H1 (cell line): ENCODE results near the gene SUMF1. TPM values are rescaled to one million over a fixed set of nuclear protein-coding genes. Genes with fewer than 3 reads are reported as not detected.

Experiments
- CTCF ChIA-PET: fragments of 300-600 bp; sonication (Branson Sonifier 250); formaldehyde crosslinking; loops from one replicate; lab custom pipeline; 2021; ENCODE audit not compliant: partially characterized antibody; lab: Charles Lee
- POLR2A ChIA-PET: fragments of 300-600 bp; sonication (Branson Sonifier 250); formaldehyde crosslinking; loops from one replicate; lab custom pipeline; 2021; ENCODE audit warnings: inconsistent platforms; ENCODE audit not compliant: partially characterized antibody; lab: Charles Lee
- DNase-seq, 2 experiments: peaks; one replicate each; pipeline versions ENCODE4 v3.0.0 to v3.0.0-alpha.2; 2010 to 2022; ENCODE audit warnings: low spot score in 2 of 2, low read depth in 1 of 2, mixed read lengths in 1 of 2
- FAIRE-seq: peaks from 2 replicates; lab custom pipeline; 2011; peaks lifted over from hg19 to GRCh38; lab: Jason Lieb, UNC
- H2AFZ ChIP-seq: 2 replicates; pipeline ENCODE4 v1.8.1; 2012; ENCODE audit warnings: low read length, inconsistent platforms
- H2AK5ac ChIP-seq: 2 replicates; pipeline ENCODE4 v1.6.1; 2013; ENCODE audit warnings: low read depth, low read length
- H2BK120ac ChIP-seq: replicated peaks from 2 replicates; pipeline ENCODE3; 2013; ENCODE audit warnings: low read depth, low read length, inconsistent platforms
- H2BK12ac ChIP-seq: 2 replicates; pipeline ENCODE4 v1.6.1; 2013; ENCODE audit warnings: low read depth, low read length
- H2BK15ac ChIP-seq: 2 replicates; pipeline ENCODE4 v1.6.1; 2013; ENCODE audit warnings: low read length
- H2BK20ac ChIP-seq: 2 replicates; pipeline ENCODE4 v1.6.1; 2013; ENCODE audit warnings: low read length
- H2BK5ac ChIP-seq: 2 replicates; pipeline ENCODE4 v1.6.1; 2013; ENCODE audit warnings: low read depth, low read length
- H3K14ac ChIP-seq: 2 replicates; pipeline ENCODE4 v1.6.1; 2013; ENCODE audit warnings: inconsistent platforms; ENCODE audit not compliant: insufficient read length
- H3K18ac ChIP-seq: 2 replicates; pipeline ENCODE4 v1.6.1; 2013; ENCODE audit warnings: low read length; ENCODE audit errors: extremely low read depth
- H3K23ac ChIP-seq: 2 replicates; pipeline ENCODE4 v1.6.1; 2013; ENCODE audit warnings: inconsistent platforms; ENCODE audit not compliant: insufficient read length
- H3K23me2 ChIP-seq: 2 replicates; pipeline ENCODE4 v1.6.1; 2013; ENCODE audit warnings: low read depth, low read length
- H3K27ac ChIP-seq: 2 replicates; pipeline ENCODE4 v1.6.1; 2011; ENCODE audit warnings: low read depth, low read length, inconsistent platforms
- H3K27me3 ChIP-seq, 4 experiments: replicated peaks in 1 of 4; 1 replicate in 1 of 4; 2 replicates in 3 of 4; pipeline versions ENCODE4 v1.6.1 to v1.8.1; 2011 to 2013; ENCODE audit warnings: low read length in 3 of 4, mild to moderate bottlenecking in 3 of 4, inconsistent platforms in 2 of 4, mixed read lengths in 2 of 4, moderate library complexity in 1 of 4; ENCODE audit not compliant: control insufficient read depth in 3 of 4, insufficient read depth in 3 of 4; ENCODE audit errors: extremely low read depth in 1 of 4
- H3K36me3 ChIP-seq, 4 experiments: 2 replicates each; pipeline versions ENCODE4 v1.6.1 to v1.8.1; 2011 to 2013; ENCODE audit warnings: mild to moderate bottlenecking in 4 of 4, low read length in 3 of 4, moderate library complexity in 2 of 4, control low read depth in 1 of 4, inconsistent platforms in 1 of 4; ENCODE audit not compliant: insufficient read depth in 4 of 4, control insufficient read depth in 2 of 4
- H3K4ac ChIP-seq: replicated peaks from 2 replicates; pipeline ENCODE3; 2013; ENCODE audit warnings: low read length, low read depth, mixed read lengths, inconsistent platforms; ENCODE audit not compliant: insufficient read length
- H3K4me1 ChIP-seq, 4 experiments: replicated peaks in 1 of 4; 1 replicate in 1 of 4; 2 replicates in 3 of 4; pipeline versions ENCODE4 v1.6.1 to v1.8.1; 2011 to 2013; ENCODE audit warnings: low read length in 3 of 4, inconsistent platforms in 2 of 4, mixed read lengths in 1 of 4; ENCODE audit not compliant: insufficient read depth in 4 of 4, control insufficient read depth in 3 of 4
- H3K4me2 ChIP-seq, 2 experiments: 2 replicates each; pipeline versions ENCODE4 v1.6.1 to v1.8.1; 2011 to 2013; ENCODE audit warnings: low read depth in 2 of 2, low read length in 2 of 2, control low read depth in 1 of 2, inconsistent platforms in 1 of 2, mild to moderate bottlenecking in 1 of 2; ENCODE audit not compliant: insufficient read depth in 1 of 2
- H3K4me3 ChIP-seq, 4 experiments: fragments of 200-600, 300-600 bp in 1 of 4; sonication (generic), shearing (Covaris generic), sonication (Bioruptor Twin) in 1 of 4; 2 replicates each; pipeline versions ENCODE4 v1.5.1 to v1.8.1; 2011 to 2016; ENCODE audit warnings: low read length in 4 of 4, low read depth in 3 of 4, control low read depth in 2 of 4, inconsistent platforms in 2 of 4, mild to moderate bottlenecking in 2 of 4, mixed read lengths in 1 of 4, moderate library complexity in 1 of 4; ENCODE audit not compliant: insufficient read depth in 2 of 4; ENCODE audit errors: extremely low read depth in 1 of 4
- H3K56ac ChIP-seq: replicated peaks from 2 replicates; pipeline ENCODE3; 2013; ENCODE audit warnings: low read depth, mild to moderate bottlenecking, mixed read lengths, low read length, inconsistent platforms; ENCODE audit not compliant: insufficient read length
- H3K79me1 ChIP-seq: 2 replicates; pipeline ENCODE4 v1.6.1; 2013; ENCODE audit warnings: low read depth, low read length, control low read depth
- H3K79me2 ChIP-seq, 2 experiments: 2 replicates each; pipeline versions ENCODE4 v1.6.1 to v1.8.1; 2012 to 2013; ENCODE audit warnings: low read length in 2 of 2, mild to moderate bottlenecking in 2 of 2, inconsistent platforms in 1 of 2; ENCODE audit not compliant: insufficient read depth in 2 of 2, control insufficient read depth in 1 of 2
- H3K9ac ChIP-seq, 4 experiments: replicated peaks in 1 of 4; 1 replicate in 1 of 4; 2 replicates in 3 of 4; pipeline versions ENCODE4 v1.6.1 to v1.8.1; 2011 to 2013; ENCODE audit warnings: low read depth in 3 of 4, low read length in 3 of 4, control low read depth in 2 of 4, mild to moderate bottlenecking in 2 of 4, moderate library complexity in 2 of 4, inconsistent platforms in 1 of 4; ENCODE audit errors: extremely low read depth in 1 of 4
- H3K9me3 ChIP-seq, 2 experiments: 2 replicates each; pipeline versions ENCODE4 v1.6.1 to v1.8.1; 2012 to 2013; ENCODE audit warnings: mild to moderate bottlenecking in 2 of 2, moderate library complexity in 2 of 2, control low read depth in 1 of 2, inconsistent platforms in 1 of 2, low read depth in 1 of 2, low read length in 1 of 2, mixed read lengths in 1 of 2; ENCODE audit not compliant: insufficient read depth in 2 of 2
- H4K20me1 ChIP-seq, 2 experiments: replicated peaks in 1 of 2; 2 replicates each; pipeline versions ENCODE3 to v1.8.1; 2011 to 2013; ENCODE audit warnings: inconsistent platforms in 2 of 2, low read length in 2 of 2, mild to moderate bottlenecking in 1 of 2; ENCODE audit not compliant: insufficient read depth in 2 of 2, control insufficient read depth in 1 of 2
- H4K5ac ChIP-seq: 2 replicates; pipeline ENCODE4 v1.6.1; 2013; ENCODE audit warnings: low read length, low read depth, mixed read lengths, inconsistent platforms; ENCODE audit not compliant: insufficient read length
- H4K8ac ChIP-seq: 2 replicates; pipeline ENCODE4 v1.8.0; 2013; ENCODE audit warnings: mild to moderate bottlenecking, moderate library complexity, low read length, inconsistent platforms; ENCODE audit not compliant: insufficient read depth; ENCODE audit errors: extremely low read depth
- H4K91ac ChIP-seq: replicated peaks from 2 replicates; pipeline ENCODE3; 2013; ENCODE audit warnings: low read length, mixed read lengths, inconsistent platforms; ENCODE audit not compliant: insufficient read length
- CEBPB ChIP-seq: IDR thresholded peaks from 2 replicates; pipeline ENCODE4 v1.6.1; 2012; ENCODE audit warnings: low read depth, low read length
- CREB1 ChIP-seq: IDR thresholded peaks from 2 replicates; pipeline ENCODE4 v1.6.1; 2012; ENCODE audit warnings: inconsistent platforms
- KDM1A ChIP-seq: fragments of 200-600, 300-600 bp; sonication (generic); IDR thresholded peaks from 2 replicates; pipeline ENCODE4 v1.7.1; 2016; ENCODE audit warnings: mild to moderate bottlenecking, low read length, borderline replicate concordance
- KDM4A ChIP-seq: IDR thresholded peaks from one replicate; pipeline ENCODE4 v1.7.1; 2012; ENCODE audit warnings: low read depth, mild to moderate bottlenecking, moderate library complexity, low read length, inconsistent platforms; ENCODE audit not compliant: severe bottlenecking
- MAFK ChIP-seq: IDR thresholded peaks from 2 replicates; pipeline ENCODE4 v1.6.1; 2012; ENCODE audit warnings: low read depth, mild to moderate bottlenecking, improper control_type of control experiment, low read length
- MAX ChIP-seq: IDR thresholded peaks from 2 replicates; pipeline ENCODE4 v1.6.1; 2012; ENCODE audit warnings: inconsistent platforms
- SAP30 ChIP-seq: fragments of 300-600 bp; sonication (generic); IDR thresholded peaks from 2 replicates; pipeline ENCODE4 v1.7.1; 2012; ENCODE audit warnings: low read length, moderate library complexity, mild to moderate bottlenecking, inconsistent platforms; ENCODE audit not compliant: insufficient read depth, insufficient replicate concordance
- SIN3A ChIP-seq, 2 experiments: IDR thresholded peaks in 1 of 2; conservative IDR thresholded peaks in 1 of 2; 2 replicates each; pipeline ENCODE4 v1.6.1; 2011 to 2012; ENCODE audit warnings: low read length in 2 of 2, improper control_type of control experiment in 1 of 2, low read depth in 1 of 2, mild to moderate bottlenecking in 1 of 2
- SP2 ChIP-seq: IDR thresholded peaks from 2 replicates; pipeline ENCODE4 v1.6.1; 2012; ENCODE audit warnings: mild to moderate bottlenecking, low read length, inconsistent platforms
- SRF ChIP-seq: IDR thresholded peaks from 2 replicates; pipeline ENCODE4 v1.6.1; 2011; ENCODE audit warnings: mild to moderate bottlenecking, low read depth, low read length, moderate library complexity
- ZNF274 ChIP-seq: IDR thresholded peaks from 2 replicates; pipeline ENCODE4 v1.7.0; 2012; ENCODE audit warnings: low read length, borderline replicate concordance; ENCODE audit errors: extremely low read depth
- WGBS, 2 experiments: shearing (Covaris generic) in 1 of 2; methylation state at CpG; one replicate each; pipeline versions ENCODE4 v1.1.6 to v1.1.7; 2013 to 2015; ENCODE audit warnings: low lambda C conversion rate in 2 of 2, mixed read lengths in 2 of 2, inconsistent platforms in 1 of 2, low coverage in 1 of 2, missing lambda C conversion rate in 1 of 2; ENCODE audit not compliant: insufficient replicate concordance in 2 of 2, insufficient coverage in 1 of 2, insufficient read length in 1 of 2; ENCODE audit errors: extremely low coverage in 1 of 2, missing lambda C conversion rate in 1 of 2; 5-methylcytosine and 5-hydroxymethylcytosine counted together
- polyA plus RNA-seq, 7 experiments: library from polyadenylated mRNA; depleted of rRNA in 3 of 7; stranded (reverse) in 5 of 7; unstranded in 2 of 7; fragments of >200 nt in 5 of 7; fragments of 200-250 nt in 2 of 7; gene quantifications; 1 replicate in 5 of 7; 2 replicates in 1 of 7; 4 replicates in 1 of 7; pipeline versions ENCODE4 v1.2.1 to v1.2.3, GENCODE V29; 2011 to 2013; ENCODE audit warnings: missing spikeins in 2 of 7, mixed read lengths in 2 of 7
- total RNA-seq: library from RNA; stranded (reverse); fragmentation: NEBNext Ultra II Directional; extraction: Animal tissue kit (Norgen Biotek cat#: 25700); gene quantifications from 2 replicates; pipeline ENCODE4 v1.2.1, GENCODE V29; 2021
- TF ChIP-seq, protein P1 (sequence below): IDR thresholded peaks from 2 replicates; pipeline ENCODE4 v1.6.1; 2012; ENCODE audit warnings: inconsistent platforms

The SUMF1 gene
- total and polyA plus RNA-seq, 2 of the 8 experiments (the other 6 are each of a cell fraction or from before 2014, with no cell fraction given): 12.5 to 15.0 TPM

DNA sequence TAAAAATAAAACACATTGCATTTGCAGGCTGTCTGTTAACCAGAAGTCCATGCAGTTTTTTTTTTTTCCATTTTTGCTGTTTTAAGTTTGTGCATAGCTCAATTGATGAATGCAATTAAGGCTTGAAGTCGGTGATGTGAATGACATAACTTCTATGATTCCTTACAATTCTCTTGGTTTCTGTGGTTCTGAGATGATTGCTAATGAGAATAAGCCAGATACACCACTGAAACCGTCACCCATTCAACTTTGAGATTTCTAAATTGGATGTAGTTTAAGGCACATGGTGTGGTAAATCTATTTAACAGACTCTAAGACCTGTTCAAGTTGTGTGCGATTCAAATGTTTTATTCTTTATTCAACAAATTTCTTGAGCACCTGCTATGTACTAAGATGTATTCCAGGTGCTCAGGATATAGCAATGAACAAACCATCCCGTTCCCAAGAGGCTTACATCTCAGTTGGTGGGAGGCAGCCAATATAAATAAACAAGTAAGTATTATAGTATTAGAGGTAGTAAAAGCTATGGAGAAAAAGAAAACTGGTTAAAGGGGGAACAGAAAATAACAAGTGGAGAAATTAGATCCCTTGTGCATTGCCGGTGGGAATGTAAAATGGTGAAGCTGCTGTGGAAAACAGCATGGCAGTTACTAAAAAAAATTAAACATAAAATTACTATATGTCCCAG, 30.1 kb upstream of the SUMF1 start:
- H3K56ac ChIP-seq: no peak overlapping the region
- H2AK5ac ChIP-seq: no peak overlapping the region
- CTCF ChIA-PET: no interaction called here
- H4K5ac ChIP-seq: no peak overlapping the region
- H4K20me1 ChIP-seq: peaks cover 0 to 1% of the 10 kb centered on the region in 2 experiments
- no peak overlapping the region for H3K4me3 ChIP-seq
- no peak overlapping the region for H3K4ac ChIP-seq
- no peak overlapping the region for H3K23ac ChIP-seq
- WGBS, 2 experiments: 66% methylated on average over 5 of the region's 5 CpGs; no CpG with 5 or more reads in 1 of the 2 experiments
- no peak overlapping the region for H2BK12ac ChIP-seq
- DNase-seq (no peak), FAIRE-seq (no peak)
- no peak overlapping the region for H4K91ac ChIP-seq
- no peaks in the 10 kb centered on the region for H3K36me3 ChIP-seq
- peaks cover 0 to 11% (median 3%) of the 10 kb centered on the region in 4 experiments; a peak in 4 of 7 replicates for H3K27me3 ChIP-seq
- no peak overlapping the region for H3K27ac ChIP-seq
- no peaks in the 10 kb centered on the region for H3K79me2 ChIP-seq
- H3K18ac ChIP-seq: no peak overlapping the region
- no peaks in the 10 kb centered on the region for H3K79me1 ChIP-seq
- H2BK20ac ChIP-seq: no peak overlapping the region
- no peak overlapping the region for H2AFZ ChIP-seq
- peaks cover 5% of the 10 kb centered on the region; the same call in 1 of the 2 replicates for H3K23me2 ChIP-seq
- H4K8ac ChIP-seq: no peak overlapping the region
- no peak overlapping the region for H2BK5ac ChIP-seq
- H3K9ac ChIP-seq: no peak overlapping the region
- POLR2A ChIA-PET: interaction anchor here (0.7 to 1.0 kb wide), 2 partner anchors 8 to 23 kb away, joined by 3 to 4 read pairs; no protein-coding TSS in a partner anchor
- no peak overlapping the region for H3K4me2 ChIP-seq
- H3K9me3 ChIP-seq: no peaks in the 10 kb centered on the region
- H2BK120ac ChIP-seq: no peak overlapping the region
- H3K4me1 ChIP-seq: no peaks in the 10 kb centered on the region; a peak in 2 of 7 replicates
- no peak overlapping the region for H3K14ac ChIP-seq
- no peak overlapping the region for H2BK15ac ChIP-seq
- no peak for TF ChIP-seq CEBPB
- TF ChIP-seq ZNF274: no peak
- TF ChIP-seq KDM1A: no peak
- TF ChIP-seq, protein P1, sequence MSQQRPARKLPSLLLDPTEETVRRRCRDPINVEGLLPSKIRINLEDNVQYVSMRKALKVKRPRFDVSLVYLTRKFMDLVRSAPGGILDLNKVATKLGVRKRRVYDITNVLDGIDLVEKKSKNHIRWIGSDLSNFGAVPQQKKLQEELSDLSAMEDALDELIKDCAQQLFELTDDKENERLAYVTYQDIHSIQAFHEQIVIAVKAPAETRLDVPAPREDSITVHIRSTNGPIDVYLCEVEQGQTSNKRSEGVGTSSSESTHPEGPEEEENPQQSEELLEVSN: no peak
- TF ChIP-seq MAX: no peak
- no peak for TF ChIP-seq SIN3A (conservative IDR thresholded peaks at IDR 0.05 in 1 of 2, IDR thresholded peaks at IDR 0.05 in 1 of 2; ENCODE audit: low read depth in 1 of 2, low read length in 2 of 2)
- no peak for TF ChIP-seq SAP30
- no peak for TF ChIP-seq KDM4A
- TF ChIP-seq SP2: no peak
- no peak for TF ChIP-seq SRF
- no peak for TF ChIP-seq CREB1
- no peak for TF ChIP-seq MAFK
